ENCODE data around the gene MCC. TPM values are rescaled to one million over a fixed set of nuclear protein-coding genes. Genes with fewer than 3 reads are reported as not detected.

The MCC gene
- total and polyA plus RNA-seq, 4 donors = 9.0 to 47.3 (median 14.7) TPM

DNA sequence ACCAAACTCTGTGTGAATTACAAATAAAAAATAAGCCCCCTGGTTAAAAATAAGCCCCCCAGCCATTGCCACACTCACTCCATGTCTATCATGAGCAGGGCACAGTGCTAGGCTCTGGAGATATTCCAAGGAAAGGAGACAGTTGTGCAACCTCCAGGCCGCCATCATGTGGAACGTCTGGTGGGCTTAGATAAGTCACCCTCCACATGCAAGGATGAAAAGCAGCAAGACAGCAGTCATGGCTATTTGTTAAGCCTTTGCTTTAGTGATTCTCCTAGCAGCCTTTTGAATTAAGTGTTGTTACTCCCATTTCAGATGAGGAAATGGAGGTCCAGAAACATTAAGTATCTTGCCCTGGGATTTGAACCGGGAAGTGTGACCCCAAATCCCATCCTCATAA is 416.9 kb downstream of the MCC start:
- Histone ChIP-seq H3K27me3 (ENCODE audit: control insufficient read depth in 4 of 4, insufficient read depth in 4 of 4, low read length in 3 of 4) (no peaks in the 10 kb centered on the region), H3K9ac (ENCODE audit: low read depth in 1 of 2, low read length in 2 of 2) (no peak overlapping the region), H3K27ac (ENCODE audit: low read depth in 1 of 2, low read length in 2 of 2) (no peak overlapping the region), H3K9me3 (ENCODE audit: control insufficient read depth in 4 of 4, low read length in 3 of 4) (no peaks in the 10 kb centered on the region), H3K4me3 (ENCODE audit: low read depth in 1 of 3, low read length in 3 of 3) (no peak overlapping the region), H3K36me3 (ENCODE audit: control insufficient read depth in 4 of 4, insufficient read depth in 3 of 4, low read depth in 1 of 4, low read length in 3 of 4) (peaks cover 11 to 52% (median 33%) of the 10 kb centered on the region in 4 donors), H3K4me1 (ENCODE audit: control insufficient read depth in 4 of 4, insufficient read depth in 4 of 4, low read length in 3 of 4) (no peaks in the 10 kb centered on the region)
- TF ChIP-seq RXRA (IDR thresholded peaks at IDR 0.05) (no peak), JUND (IDR thresholded peaks at IDR 0.05) (no peak), SP1 (IDR thresholded peaks at IDR 0.05) (no peak), NR2F2 (IDR thresholded peaks at IDR 0.05) (no peak), YY1 (IDR thresholded peaks at IDR 0.05) (no peak), EGR1 (IDR thresholded peaks at IDR 0.05; ENCODE audit: low read depth in 2 of 2) (no peak), RAD21 (IDR thresholded peaks at IDR 0.05) (no peak), GABPA (IDR thresholded peaks at IDR 0.05 in 1 of 2, conservative IDR thresholded peaks at IDR 0.05 in 1 of 2) (no peak), FOXA1 (IDR thresholded peaks at IDR 0.05) (no peak), HNF4A (conservative IDR thresholded peaks at IDR 0.05) (no peak)
- TF ChIP-seq, protein P1, sequence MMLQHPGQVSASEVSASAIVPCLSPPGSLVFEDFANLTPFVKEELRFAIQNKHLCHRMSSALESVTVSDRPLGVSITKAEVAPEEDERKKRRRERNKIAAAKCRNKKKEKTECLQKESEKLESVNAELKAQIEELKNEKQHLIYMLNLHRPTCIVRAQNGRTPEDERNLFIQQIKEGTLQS (IDR thresholded peaks at IDR 0.05) = no peak
- 91% methylated on average over 3 of the region's 3 CpGs for WGBS
- no peak for DNase-seq (ENCODE audit: low spot score)

DNA sequence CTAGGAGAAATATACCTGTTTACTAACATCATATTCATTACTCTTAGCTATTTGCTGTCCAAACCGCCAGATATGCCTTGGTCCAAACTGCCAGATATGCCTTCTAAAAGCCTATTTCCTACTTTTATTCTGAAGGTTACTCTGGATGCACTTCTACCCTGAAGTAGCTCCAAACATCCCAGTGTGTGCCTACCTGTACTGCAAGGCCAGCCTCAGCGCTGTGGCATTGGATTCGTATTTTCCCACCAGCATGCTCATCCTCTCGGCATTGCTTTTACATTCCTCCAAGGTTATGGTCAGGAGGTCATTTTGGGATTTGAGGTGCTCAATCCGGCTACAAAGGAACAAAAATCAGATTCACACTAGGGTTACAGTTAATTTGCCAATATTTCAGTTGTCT is 417.4 kb downstream of the MCC start:
- H3K9me3 ChIP-seq (ENCODE audit: control insufficient read depth in 4 of 4, low read length in 3 of 4) = no peaks in the 10 kb centered on the region
- no peak overlapping the region for H3K9ac ChIP-seq (ENCODE audit: low read depth in 1 of 2, low read length in 2 of 2)
- H3K4me1 ChIP-seq (ENCODE audit: control insufficient read depth in 4 of 4, insufficient read depth in 4 of 4, low read length in 3 of 4) = no peaks in the 10 kb centered on the region
- no peaks in the 10 kb centered on the region for H3K27me3 ChIP-seq (ENCODE audit: control insufficient read depth in 4 of 4, insufficient read depth in 4 of 4, low read length in 3 of 4)
- no peak overlapping the region for H3K27ac ChIP-seq (ENCODE audit: low read depth in 1 of 2, low read length in 2 of 2)
- 87% methylated on average over 5 of the region's 5 CpGs for WGBS
- TF ChIP-seq SP1 (IDR thresholded peaks at IDR 0.05) (no peak), GABPA (IDR thresholded peaks at IDR 0.05 in 1 of 2, conservative IDR thresholded peaks at IDR 0.05 in 1 of 2) (no peak), TAF1 (conservative IDR thresholded peaks at IDR 0.05) (no peak), HNF4G (IDR thresholded peaks at IDR 0.05) (no peak), FOXA1 (IDR thresholded peaks at IDR 0.05) (no peak), HNF4A (conservative IDR thresholded peaks at IDR 0.05) (no peak), FOXA2 (IDR thresholded peaks at IDR 0.05) (no peak), YY1 (IDR thresholded peaks at IDR 0.05) (no peak), NR2F2 (IDR thresholded peaks at IDR 0.05) (no peak), RXRA (IDR thresholded peaks at IDR 0.05) (no peak), JUND (IDR thresholded peaks at IDR 0.05) (no peak), RAD21 (IDR thresholded peaks at IDR 0.05) (no peak), EGR1 (IDR thresholded peaks at IDR 0.05; ENCODE audit: low read depth in 2 of 2) (no peak)
- TF ChIP-seq, protein P2, sequence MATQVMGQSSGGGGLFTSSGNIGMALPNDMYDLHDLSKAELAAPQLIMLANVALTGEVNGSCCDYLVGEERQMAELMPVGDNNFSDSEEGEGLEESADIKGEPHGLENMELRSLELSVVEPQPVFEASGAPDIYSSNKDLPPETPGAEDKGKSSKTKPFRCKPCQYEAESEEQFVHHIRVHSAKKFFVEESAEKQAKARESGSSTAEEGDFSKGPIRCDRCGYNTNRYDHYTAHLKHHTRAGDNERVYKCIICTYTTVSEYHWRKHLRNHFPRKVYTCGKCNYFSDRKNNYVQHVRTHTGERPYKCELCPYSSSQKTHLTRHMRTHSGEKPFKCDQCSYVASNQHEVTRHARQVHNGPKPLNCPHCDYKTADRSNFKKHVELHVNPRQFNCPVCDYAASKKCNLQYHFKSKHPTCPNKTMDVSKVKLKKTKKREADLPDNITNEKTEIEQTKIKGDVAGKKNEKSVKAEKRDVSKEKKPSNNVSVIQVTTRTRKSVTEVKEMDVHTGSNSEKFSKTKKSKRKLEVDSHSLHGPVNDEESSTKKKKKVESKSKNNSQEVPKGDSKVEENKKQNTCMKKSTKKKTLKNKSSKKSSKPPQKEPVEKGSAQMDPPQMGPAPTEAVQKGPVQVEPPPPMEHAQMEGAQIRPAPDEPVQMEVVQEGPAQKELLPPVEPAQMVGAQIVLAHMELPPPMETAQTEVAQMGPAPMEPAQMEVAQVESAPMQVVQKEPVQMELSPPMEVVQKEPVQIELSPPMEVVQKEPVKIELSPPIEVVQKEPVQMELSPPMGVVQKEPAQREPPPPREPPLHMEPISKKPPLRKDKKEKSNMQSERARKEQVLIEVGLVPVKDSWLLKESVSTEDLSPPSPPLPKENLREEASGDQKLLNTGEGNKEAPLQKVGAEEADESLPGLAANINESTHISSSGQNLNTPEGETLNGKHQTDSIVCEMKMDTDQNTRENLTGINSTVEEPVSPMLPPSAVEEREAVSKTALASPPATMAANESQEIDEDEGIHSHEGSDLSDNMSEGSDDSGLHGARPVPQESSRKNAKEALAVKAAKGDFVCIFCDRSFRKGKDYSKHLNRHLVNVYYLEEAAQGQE (IDR thresholded peaks at IDR 0.05) = no peak
- TF ChIP-seq, protein P1 (IDR thresholded peaks at IDR 0.05) = no peak
- TF ChIP-seq, protein P3, sequence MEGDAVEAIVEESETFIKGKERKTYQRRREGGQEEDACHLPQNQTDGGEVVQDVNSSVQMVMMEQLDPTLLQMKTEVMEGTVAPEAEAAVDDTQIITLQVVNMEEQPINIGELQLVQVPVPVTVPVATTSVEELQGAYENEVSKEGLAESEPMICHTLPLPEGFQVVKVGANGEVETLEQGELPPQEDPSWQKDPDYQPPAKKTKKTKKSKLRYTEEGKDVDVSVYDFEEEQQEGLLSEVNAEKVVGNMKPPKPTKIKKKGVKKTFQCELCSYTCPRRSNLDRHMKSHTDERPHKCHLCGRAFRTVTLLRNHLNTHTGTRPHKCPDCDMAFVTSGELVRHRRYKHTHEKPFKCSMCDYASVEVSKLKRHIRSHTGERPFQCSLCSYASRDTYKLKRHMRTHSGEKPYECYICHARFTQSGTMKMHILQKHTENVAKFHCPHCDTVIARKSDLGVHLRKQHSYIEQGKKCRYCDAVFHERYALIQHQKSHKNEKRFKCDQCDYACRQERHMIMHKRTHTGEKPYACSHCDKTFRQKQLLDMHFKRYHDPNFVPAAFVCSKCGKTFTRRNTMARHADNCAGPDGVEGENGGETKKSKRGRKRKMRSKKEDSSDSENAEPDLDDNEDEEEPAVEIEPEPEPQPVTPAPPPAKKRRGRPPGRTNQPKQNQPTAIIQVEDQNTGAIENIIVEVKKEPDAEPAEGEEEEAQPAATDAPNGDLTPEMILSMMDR (IDR thresholded peaks at IDR 0.05; ENCODE audit: low read depth, low read length, missing input control) = no peak
- TF ChIP-seq, protein P4, sequence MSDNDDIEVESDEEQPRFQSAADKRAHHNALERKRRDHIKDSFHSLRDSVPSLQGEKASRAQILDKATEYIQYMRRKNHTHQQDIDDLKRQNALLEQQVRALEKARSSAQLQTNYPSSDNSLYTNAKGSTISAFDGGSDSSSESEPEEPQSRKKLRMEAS (IDR thresholded peaks at IDR 0.05) = no peak
- TF ChIP-seq, protein P5, sequence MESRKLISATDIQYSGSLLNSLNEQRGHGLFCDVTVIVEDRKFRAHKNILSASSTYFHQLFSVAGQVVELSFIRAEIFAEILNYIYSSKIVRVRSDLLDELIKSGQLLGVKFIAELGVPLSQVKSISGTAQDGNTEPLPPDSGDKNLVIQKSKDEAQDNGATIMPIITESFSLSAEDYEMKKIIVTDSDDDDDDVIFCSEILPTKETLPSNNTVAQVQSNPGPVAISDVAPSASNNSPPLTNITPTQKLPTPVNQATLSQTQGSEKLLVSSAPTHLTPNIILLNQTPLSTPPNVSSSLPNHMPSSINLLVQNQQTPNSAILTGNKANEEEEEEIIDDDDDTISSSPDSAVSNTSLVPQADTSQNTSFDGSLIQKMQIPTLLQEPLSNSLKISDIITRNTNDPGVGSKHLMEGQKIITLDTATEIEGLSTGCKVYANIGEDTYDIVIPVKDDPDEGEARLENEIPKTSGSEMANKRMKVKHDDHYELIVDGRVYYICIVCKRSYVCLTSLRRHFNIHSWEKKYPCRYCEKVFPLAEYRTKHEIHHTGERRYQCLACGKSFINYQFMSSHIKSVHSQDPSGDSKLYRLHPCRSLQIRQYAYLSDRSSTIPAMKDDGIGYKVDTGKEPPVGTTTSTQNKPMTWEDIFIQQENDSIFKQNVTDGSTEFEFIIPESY (IDR thresholded peaks at IDR 0.05) = no peak
- H3K4me3 ChIP-seq (ENCODE audit: low read depth in 1 of 3, low read length in 3 of 3) = no peak overlapping the region
- no peak for DNase-seq (ENCODE audit: low spot score)
- peaks cover 11 to 53% (median 36%) of the 10 kb centered on the region in 4 donors for H3K36me3 ChIP-seq (ENCODE audit: control insufficient read depth in 4 of 4, insufficient read depth in 3 of 4, low read depth in 1 of 4, low read length in 3 of 4)

Data from liver (tissue), 9 donors.